ENCODE measurements around the gene SLC27A5. TPM values are rescaled to one million over a fixed set of nuclear protein-coding genes. Genes with fewer than 3 reads are reported as not detected.

SLC27A5 gene
- total RNA-seq (2021) (24.1 and 24.9 TPM in 2 replicates), Bru-seq, nascent RNA (percentile 49 among the genes with signal in this experiment), BruChase-seq, experiment 1, labeled RNA remaining after a 2-hour chase (percentile 59 among the genes with signal in this experiment), BruChase-seq, experiment 2, labeled RNA remaining after a 6-hour chase (percentile 64 among the genes with signal in this experiment)
- long read RNA-seq, transcript SLC27A5-204 (3 exons, 643 nt) = major isoform, 19 of 26 reads
- long read RNA-seq, partial matches to known transcripts = 0 of 26 reads
- long read RNA-seq, other reads (novel, unspliced or antisense) = 4 of 26 reads

- Histone ChIP-seq H3K9me3 (ENCODE audit: low read depth, low read length, poor library complexity, severe bottlenecking) (no peaks in the 10 kb centered on the region), H3K27me3 (replicated peaks; ENCODE audit: insufficient read depth, low read depth, low read length, poor library complexity) (no peaks in the 10 kb centered on the region), H3K36me3 (ENCODE audit: insufficient read depth, low read length, poor library complexity, severe bottlenecking) (peaks cover 6% of the 10 kb centered on the region), H3K27ac (ENCODE audit: low read depth, low read length, poor library complexity, severe bottlenecking) (peak within 1 kb of the TSS; percentile 23), H3K4me3 (ENCODE audit: low read depth, low read length, poor library complexity, severe bottlenecking) (no peak within 1 kb of the TSS), H3K4me1 (ENCODE audit: insufficient read depth, low read length, poor library complexity, severe bottlenecking) (peaks cover 11% of the 10 kb centered on the region)
- intact Hi-C loops (cut with micrococcal nuclease; ENCODE audit: unreplicated experiment) = no loop called here
- POLR2A ChIA-PET (ENCODE audit: low non-redundant PET) = no interaction called here
- no TSS peak for BruUV-seq (replicated peaks)
- DNase-seq (ENCODE audit: low spot score) = no peak
- TF ChIP-seq, protein P1, sequence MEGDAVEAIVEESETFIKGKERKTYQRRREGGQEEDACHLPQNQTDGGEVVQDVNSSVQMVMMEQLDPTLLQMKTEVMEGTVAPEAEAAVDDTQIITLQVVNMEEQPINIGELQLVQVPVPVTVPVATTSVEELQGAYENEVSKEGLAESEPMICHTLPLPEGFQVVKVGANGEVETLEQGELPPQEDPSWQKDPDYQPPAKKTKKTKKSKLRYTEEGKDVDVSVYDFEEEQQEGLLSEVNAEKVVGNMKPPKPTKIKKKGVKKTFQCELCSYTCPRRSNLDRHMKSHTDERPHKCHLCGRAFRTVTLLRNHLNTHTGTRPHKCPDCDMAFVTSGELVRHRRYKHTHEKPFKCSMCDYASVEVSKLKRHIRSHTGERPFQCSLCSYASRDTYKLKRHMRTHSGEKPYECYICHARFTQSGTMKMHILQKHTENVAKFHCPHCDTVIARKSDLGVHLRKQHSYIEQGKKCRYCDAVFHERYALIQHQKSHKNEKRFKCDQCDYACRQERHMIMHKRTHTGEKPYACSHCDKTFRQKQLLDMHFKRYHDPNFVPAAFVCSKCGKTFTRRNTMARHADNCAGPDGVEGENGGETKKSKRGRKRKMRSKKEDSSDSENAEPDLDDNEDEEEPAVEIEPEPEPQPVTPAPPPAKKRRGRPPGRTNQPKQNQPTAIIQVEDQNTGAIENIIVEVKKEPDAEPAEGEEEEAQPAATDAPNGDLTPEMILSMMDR (conservative IDR thresholded peaks at IDR 0.05; ENCODE audit: low read depth, low read length) = no peak
- TF ChIP-seq EZH2 (IDR thresholded peaks at IDR 0.05; ENCODE audit: borderline replicate concordance, low read depth, low read length, poor library complexity, severe bottlenecking) = no peak
- CTCF ChIA-PET = no interaction called here
These were observed at the start of gene SLC27A5 for GRCh38 chr19:58511353-58512208. SLC27A5 (minus strand) TSS chr19:58511992; CDS start chr19:58511955, 37 bp downstream.

DNA sequence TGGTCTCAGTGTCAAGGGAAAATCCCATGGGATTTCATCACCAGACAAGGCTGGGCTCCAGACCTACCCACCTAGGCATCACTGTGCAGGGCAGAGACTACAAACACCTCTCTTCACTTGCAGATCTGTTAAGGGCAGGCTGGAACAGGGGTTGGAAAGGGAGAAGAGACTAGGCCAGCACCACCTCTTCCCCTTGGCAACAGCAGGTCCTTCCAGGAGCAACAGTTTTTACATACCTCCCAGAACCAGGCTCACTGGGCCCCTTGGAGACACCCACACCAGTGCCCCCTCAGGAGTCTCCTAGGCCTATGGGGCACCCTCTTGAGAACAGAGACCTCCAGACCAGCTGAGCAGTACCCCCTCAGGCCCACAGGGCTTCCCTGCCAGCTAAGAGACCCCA is 49.1 kb upstream of the SLC27A5 start:
- peaks cover 11% of the 10 kb centered on the region for H3K36me3 ChIP-seq (ENCODE audit: insufficient read depth, low read length, poor library complexity, severe bottlenecking)
- H3K27me3 ChIP-seq (replicated peaks; ENCODE audit: insufficient read depth, low read depth, low read length, poor library complexity) = no peaks in the 10 kb centered on the region
- no peak overlapping the region for H3K27ac ChIP-seq (ENCODE audit: low read depth, low read length, poor library complexity, severe bottlenecking)
- H3K4me3 ChIP-seq (ENCODE audit: low read depth, low read length, poor library complexity, severe bottlenecking) = no peak overlapping the region
- intact Hi-C loops (cut with micrococcal nuclease; ENCODE audit: unreplicated experiment) = no loop called here
- no peak for DNase-seq (ENCODE audit: low spot score)
- CTCF ChIA-PET = no interaction called here
- peaks cover 16% of the 10 kb centered on the region for H3K4me1 ChIP-seq (ENCODE audit: insufficient read depth, low read length, poor library complexity, severe bottlenecking)
- TF ChIP-seq, protein P1 (conservative IDR thresholded peaks at IDR 0.05; ENCODE audit: low read depth, low read length) = no peak
- no peak for TF ChIP-seq EZH2 (IDR thresholded peaks at IDR 0.05; ENCODE audit: borderline replicate concordance, low read depth, low read length, poor library complexity, severe bottlenecking)
- H3K9me3 ChIP-seq (ENCODE audit: low read depth, low read length, poor library complexity, severe bottlenecking) = no peaks in the 10 kb centered on the region
- BruUV-seq (replicated peaks) = no TSS peak
- POLR2A ChIA-PET (ENCODE audit: low non-redundant PET) = no interaction called here

DNA sequence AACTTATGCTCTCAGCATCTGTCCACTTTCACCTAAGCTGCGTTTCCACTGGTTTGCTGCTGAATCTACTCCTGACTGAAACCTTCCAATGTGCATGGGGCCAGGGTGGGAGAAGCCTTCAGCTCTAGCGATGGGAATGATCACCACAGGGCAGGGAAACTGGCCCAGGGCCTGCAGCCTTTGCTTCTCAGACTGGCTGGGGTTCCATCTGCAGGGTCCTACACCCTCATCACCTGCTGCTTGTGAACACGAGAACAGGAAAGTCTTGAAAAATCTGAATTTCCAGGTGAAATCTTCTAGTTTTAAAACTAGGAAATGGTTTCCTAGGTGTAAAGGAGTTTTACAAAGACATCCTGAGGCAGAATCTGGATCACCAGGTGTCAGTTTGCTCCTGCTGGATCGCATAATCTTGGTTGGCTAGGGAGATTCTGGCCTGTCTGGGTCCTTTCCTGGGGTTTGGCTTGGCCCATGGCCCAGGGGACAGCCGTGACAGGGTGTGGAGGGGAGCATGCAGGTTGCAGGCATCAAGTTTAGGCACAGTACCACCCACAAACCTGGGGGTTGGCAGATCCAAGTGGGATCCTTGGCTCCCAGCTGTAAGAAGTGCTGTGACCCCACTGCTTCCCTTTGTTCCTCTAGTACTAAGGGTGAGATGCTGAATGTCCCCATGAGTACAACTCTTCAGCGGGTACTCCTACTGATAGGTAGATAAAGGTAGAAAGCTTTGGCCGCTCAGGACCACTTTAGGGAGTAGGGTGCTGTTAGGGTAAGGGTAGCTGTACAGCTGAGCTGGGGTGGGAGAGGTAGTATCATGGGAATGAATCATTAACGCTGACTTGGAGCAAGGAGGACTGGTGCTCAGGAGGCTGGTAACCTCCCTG is 48.5 kb upstream of the SLC27A5 start:
- H3K4me1 ChIP-seq (ENCODE audit: insufficient read depth, low read length, poor library complexity, severe bottlenecking) = peaks cover 20% of the 10 kb centered on the region
- CTCF ChIA-PET = no interaction called here
- H3K4me3 ChIP-seq (ENCODE audit: low read depth, low read length, poor library complexity, severe bottlenecking) = peak overlapping the region; percentile 73
- H3K36me3 ChIP-seq (ENCODE audit: insufficient read depth, low read length, poor library complexity, severe bottlenecking) = peaks cover 18% of the 10 kb centered on the region
- TF ChIP-seq, protein P1 (conservative IDR thresholded peaks at IDR 0.05; ENCODE audit: low read depth, low read length) = no peak
- DNase-seq (ENCODE audit: low spot score) = no peak
- intact Hi-C loops (cut with micrococcal nuclease; ENCODE audit: unreplicated experiment) = no loop called here
- no TSS peak for BruUV-seq (replicated peaks)
- peak overlapping the region; percentile 98 for H3K27ac ChIP-seq (ENCODE audit: low read depth, low read length, poor library complexity, severe bottlenecking)
- H3K27me3 ChIP-seq (replicated peaks; ENCODE audit: insufficient read depth, low read depth, low read length, poor library complexity) = no peaks in the 10 kb centered on the region
- POLR2A ChIA-PET (ENCODE audit: low non-redundant PET) = no interaction called here
- no peaks in the 10 kb centered on the region for H3K9me3 ChIP-seq (ENCODE audit: low read depth, low read length, poor library complexity, severe bottlenecking)

All from A673 (cell line).